Measurements from ENCODE around the gene PARS2. TPM values are rescaled to one million over a fixed set of nuclear protein-coding genes. Genes with fewer than 3 reads are reported as not detected.

PARS2 gene
- total and polyA plus RNA-seq, 2 experiments from 2014 or later, result 5.9 to 13.6 TPM

- TF ChIP-seq, protein P1, sequence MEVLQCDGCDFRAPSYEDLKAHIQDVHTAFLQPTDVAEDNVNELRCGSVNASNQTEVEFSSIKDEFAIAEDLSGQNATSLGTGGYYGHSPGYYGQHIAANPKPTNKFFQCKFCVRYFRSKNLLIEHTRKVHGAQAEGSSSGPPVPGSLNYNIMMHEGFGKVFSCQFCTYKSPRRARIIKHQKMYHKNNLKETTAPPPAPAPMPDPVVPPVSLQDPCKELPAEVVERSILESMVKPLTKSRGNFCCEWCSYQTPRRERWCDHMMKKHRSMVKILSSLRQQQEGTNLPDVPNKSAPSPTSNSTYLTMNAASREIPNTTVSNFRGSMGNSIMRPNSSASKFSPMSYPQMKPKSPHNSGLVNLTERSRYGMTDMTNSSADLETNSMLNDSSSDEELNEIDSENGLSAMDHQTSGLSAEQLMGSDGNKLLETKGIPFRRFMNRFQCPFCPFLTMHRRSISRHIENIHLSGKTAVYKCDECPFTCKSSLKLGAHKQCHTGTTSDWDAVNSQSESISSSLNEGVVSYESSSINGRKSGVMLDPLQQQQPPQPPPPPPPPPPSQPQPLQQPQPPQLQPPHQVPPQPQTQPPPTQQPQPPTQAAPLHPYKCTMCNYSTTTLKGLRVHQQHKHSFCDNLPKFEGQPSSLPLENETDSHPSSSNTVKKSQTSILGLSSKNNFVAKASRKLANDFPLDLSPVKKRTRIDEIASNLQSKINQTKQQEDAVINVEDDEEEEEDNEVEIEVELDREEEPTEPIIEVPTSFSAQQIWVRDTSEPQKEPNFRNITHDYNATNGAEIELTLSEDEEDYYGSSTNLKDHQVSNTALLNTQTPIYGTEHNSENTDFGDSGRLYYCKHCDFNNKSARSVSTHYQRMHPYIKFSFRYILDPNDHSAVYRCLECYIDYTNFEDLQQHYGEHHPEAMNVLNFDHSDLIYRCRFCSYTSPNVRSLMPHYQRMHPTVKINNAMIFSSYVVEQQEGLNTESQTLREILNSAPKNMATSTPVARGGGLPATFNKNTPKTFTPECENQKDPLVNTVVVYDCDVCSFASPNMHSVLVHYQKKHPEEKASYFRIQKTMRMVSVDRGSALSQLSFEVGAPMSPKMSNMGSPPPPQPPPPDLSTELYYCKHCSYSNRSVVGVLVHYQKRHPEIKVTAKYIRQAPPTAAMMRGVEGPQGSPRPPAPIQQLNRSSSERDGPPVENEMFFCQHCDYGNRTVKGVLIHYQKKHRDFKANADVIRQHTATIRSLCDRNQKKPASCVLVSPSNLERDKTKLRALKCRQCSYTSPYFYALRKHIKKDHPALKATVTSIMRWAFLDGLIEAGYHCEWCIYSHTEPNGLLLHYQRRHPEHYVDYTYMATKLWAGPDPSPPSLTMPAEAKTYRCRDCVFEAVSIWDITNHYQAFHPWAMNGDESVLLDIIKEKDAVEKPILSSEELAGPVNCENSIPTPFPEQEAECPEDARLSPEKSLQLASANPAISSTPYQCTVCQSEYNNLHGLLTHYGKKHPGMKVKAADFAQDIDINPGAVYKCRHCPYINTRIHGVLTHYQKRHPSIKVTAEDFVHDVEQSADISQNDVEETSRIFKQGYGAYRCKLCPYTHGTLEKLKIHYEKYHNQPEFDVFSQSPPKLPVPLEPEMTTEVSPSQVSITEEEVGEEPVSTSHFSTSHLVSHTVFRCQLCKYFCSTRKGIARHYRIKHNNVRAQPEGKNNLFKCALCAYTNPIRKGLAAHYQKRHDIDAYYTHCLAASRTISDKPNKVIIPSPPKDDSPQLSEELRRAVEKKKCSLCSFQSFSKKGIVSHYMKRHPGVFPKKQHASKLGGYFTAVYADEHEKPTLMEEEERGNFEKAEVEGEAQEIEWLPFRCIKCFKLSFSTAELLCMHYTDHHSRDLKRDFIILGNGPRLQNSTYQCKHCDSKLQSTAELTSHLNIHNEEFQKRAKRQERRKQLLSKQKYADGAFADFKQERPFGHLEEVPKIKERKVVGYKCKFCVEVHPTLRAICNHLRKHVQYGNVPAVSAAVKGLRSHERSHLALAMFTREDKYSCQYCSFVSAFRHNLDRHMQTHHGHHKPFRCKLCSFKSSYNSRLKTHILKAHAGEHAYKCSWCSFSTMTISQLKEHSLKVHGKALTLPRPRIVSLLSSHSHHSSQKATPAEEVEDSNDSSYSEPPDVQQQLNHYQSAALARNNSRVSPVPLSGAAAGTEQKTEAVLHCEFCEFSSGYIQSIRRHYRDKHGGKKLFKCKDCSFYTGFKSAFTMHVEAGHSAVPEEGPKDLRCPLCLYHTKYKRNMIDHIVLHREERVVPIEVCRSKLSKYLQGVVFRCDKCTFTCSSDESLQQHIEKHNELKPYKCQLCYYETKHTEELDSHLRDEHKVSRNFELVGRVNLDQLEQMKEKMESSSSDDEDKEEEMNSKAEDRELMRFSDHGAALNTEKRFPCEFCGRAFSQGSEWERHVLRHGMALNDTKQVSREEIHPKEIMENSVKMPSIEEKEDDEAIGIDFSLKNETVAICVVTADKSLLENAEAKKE (CRISPR knock-in tag; IDR thresholded peaks at IDR 0.05), result no peak
- TF ChIP-seq ZNF114 (CRISPR knock-in tag; IDR thresholded peaks at IDR 0.05) (no peak), ZNF331 (CRISPR knock-in tag; IDR thresholded peaks at IDR 0.05; ENCODE audit: low read depth) (no peak), JUNB (IDR thresholded peaks at IDR 0.05; ENCODE audit: unreplicated experiment) (no peak), POLR2AphosphoS5 (IDR thresholded peaks at IDR 0.05; ENCODE audit: low read depth) (no peak), NANOG (IDR thresholded peaks at IDR 0.05; ENCODE audit: borderline replicate concordance) (no peak), STAT1 (IDR thresholded peaks at IDR 0.05; ENCODE audit: unreplicated experiment) (no peak), EZH2 (IDR thresholded peaks at IDR 0.05; ENCODE audit: low read depth, unreplicated experiment) (no peak)
Measured at GRCh38 chr1:54807756-54808155, 43.4 kb upstream of the PARS2 start (continued).

DNA sequence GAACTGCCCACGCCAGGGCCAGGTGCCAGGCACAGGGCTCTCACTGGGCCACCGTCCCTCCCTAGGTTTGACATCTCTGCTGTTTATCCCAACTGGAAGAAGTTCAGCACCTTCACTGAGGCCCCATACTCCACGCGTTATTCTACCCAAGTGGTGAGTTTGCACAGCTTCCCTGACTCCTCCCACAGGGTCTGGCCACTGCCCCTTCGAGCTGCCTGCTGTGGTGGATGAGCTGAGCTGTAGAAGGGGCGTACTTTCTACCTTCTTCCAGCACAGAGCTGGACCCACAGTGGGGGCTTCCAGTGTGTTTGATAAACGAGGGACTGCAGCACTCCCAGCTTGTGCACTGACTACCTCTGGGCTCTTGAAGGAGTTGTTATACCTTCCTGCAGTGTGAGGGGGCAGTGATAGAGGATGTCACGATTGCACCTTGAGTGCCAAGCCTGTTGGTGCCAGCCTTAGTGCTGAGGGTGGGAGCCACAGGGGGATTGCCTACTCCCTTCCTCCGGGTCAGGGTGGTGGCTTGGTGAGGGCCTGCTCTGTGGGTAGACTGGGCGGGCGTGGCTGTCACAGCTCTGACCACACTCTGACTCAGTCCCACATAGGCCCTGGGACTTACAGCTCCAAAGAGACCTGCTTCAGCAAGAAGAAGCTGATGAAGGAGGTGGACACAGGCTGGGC lies 42.7 kb upstream of the PARS2 start:
- no peak overlapping the region for H3K4me3 Mint-ChIP-seq
- peaks cover 6% of the 10 kb centered on the region for H3K27me3 Mint-ChIP-seq (ENCODE audit: insufficient read depth, low read depth, poor library complexity)
- H3K4me3 ChIP-seq, result no peak overlapping the region
- no peaks in the 10 kb centered on the region for H3K9me3 Mint-ChIP-seq
- no peaks in the 10 kb centered on the region for H3K36me3 ChIP-seq (ENCODE audit: insufficient read depth)
- H3K4me1 ChIP-seq (ENCODE audit: insufficient read depth), result no peaks in the 10 kb centered on the region
- no peak overlapping the region for H3K27ac ChIP-seq (ENCODE audit: low read depth)
- no peak for ATAC-seq
- peaks cover 5% of the 10 kb centered on the region for H3K27me3 ChIP-seq (ENCODE audit: insufficient read depth)
- H3K9me2 ChIP-seq (ENCODE audit: insufficient read depth), result no peaks in the 10 kb centered on the region
- H3K4me2 ChIP-seq, result no peak overlapping the region
- H3F3A ChIP-seq (replicated peaks; ENCODE audit: low read depth), result no peaks in the 10 kb centered on the region
- no peak for DNase-seq (ENCODE audit: low spot score)
- no peaks in the 10 kb centered on the region for H3K36me3 Mint-ChIP-seq (ENCODE audit: low read depth)
- no peak overlapping the region for H2AFZ ChIP-seq
- H4K20me1 ChIP-seq (replicated peaks; ENCODE audit: insufficient read depth), result no peaks in the 10 kb centered on the region
- no peak overlapping the region for H3K27ac Mint-ChIP-seq
- no peaks in the 10 kb centered on the region for H3K79me2 ChIP-seq (replicated peaks; ENCODE audit: insufficient read depth)
- peaks cover 6% of the 10 kb centered on the region for H3K4me1 Mint-ChIP-seq
- no peak for TF ChIP-seq ZNF331 (CRISPR knock-in tag; IDR thresholded peaks at IDR 0.05; ENCODE audit: low read depth)
- TF ChIP-seq, protein P1 (CRISPR knock-in tag; IDR thresholded peaks at IDR 0.05), result no peak

All from GM23338 (cell line).